Esophagus squamous epithelium (tissue), 4 donors: ENCODE results near the gene CD53.

Experiments
- CTCF ChIP-seq, 6 experiments: fragments of 450-650 bp in 4 of 6; fragments of 200-600 bp in 2 of 6; sonication (generic) in 2 of 6; IDR thresholded peaks; one replicate each; pipeline ENCODE4 v1.5.1; 2016 to 2019; ENCODE audit warnings: antibody characterized with exemption in 6 of 6, mild to moderate bottlenecking in 4 of 6, moderate library complexity in 4 of 6
- POLR2A ChIP-seq, 4 donors: fragments of 450-650 bp; IDR thresholded peaks; one replicate each; pipeline ENCODE4 v1.6.1; 2017; ENCODE audit warnings: antibody characterized with exemption in 4 of 4, mild to moderate bottlenecking in 4 of 4, moderate library complexity in 3 of 4

DNA sequence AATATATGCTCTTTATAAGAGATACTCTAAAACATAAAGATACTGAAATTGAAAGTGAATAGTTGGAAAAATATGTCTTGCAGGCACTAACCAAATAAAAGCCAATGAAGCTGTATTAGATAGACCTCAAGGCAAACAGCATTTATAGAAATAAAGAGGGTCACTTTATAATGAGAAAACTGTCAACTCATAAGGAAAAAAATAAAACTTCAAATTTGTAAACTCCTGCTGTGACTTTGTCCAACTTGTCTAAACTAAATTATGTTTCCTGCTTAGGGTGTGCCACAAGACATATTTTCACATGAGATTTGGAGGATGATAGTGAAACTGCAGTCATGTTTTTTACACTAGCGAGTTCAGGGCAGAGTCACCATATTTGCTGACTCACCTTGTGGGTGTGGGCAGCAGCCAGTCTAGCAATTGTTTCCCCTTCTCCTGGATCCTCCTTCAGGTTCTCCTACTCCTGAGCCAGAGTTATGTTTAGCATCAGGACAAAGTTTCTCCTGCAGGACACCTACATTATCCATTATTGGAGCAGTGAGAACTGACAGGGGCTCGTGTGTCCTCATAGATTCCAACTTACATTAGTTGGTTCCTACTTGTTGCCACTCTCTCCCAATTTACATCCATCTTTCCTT is 43.8 kb downstream of the CD53 start:
- TF ChIP-seq CTCF (IDR thresholded peaks at IDR 0.05) = no peak
- no peak for TF ChIP-seq POLR2A (IDR thresholded peaks at IDR 0.05)
